WTC11 (cell line): ENCODE results near the gene MGAT4A. TPM values are rescaled to one million over a fixed set of nuclear protein-coding genes. Genes with fewer than 3 reads are reported as not detected.

ENCODE experiments used
- ATAC-seq: fragments of 200-7000 bp; cut with Tn5 transposase; 2 replicates; pipeline ENCODE4 v1.10.0; 2021; ENCODE audit warnings: mild to moderate bottlenecking, moderate library complexity
- CTCF ChIA-PET: fragments of 300-600 bp; sonication (Branson Sonifier 250); formaldehyde crosslinking; loops from one replicate; lab custom pipeline; 2021; ENCODE audit warnings: antibody characterized with exemption; lab: Charles Lee
- POLR2A ChIA-PET: fragments of 350-600 bp; sonication (Branson Sonifier 250); formaldehyde crosslinking; loops from one replicate; lab custom pipeline; 2021; ENCODE audit warnings: antibody characterized with exemption; lab: Charles Lee
- DNase-seq: peaks from one replicate; pipeline ENCODE4 v3.0.0; 2021; ENCODE audit warnings: low spot score
- H3K27ac Mint-ChIP-seq: 2 replicates; pipeline ENCODE4 v1.8.0; 2021; ENCODE audit warnings: mixed read lengths
- H3K27me3 Mint-ChIP-seq: 2 replicates; pipeline ENCODE4 v1.8.0; 2021; ENCODE audit warnings: low read depth, mild to moderate bottlenecking, moderate library complexity, mixed read lengths
- H3K36me3 Mint-ChIP-seq: 2 replicates; pipeline ENCODE4 v1.8.0; 2021; ENCODE audit warnings: mixed read lengths
- H3K4me1 Mint-ChIP-seq: 2 replicates; pipeline ENCODE4 v1.8.0; 2022; ENCODE audit warnings: mixed read lengths
- H3K4me3 Mint-ChIP-seq: 2 replicates; pipeline ENCODE4 v1.8.0; 2021; ENCODE audit warnings: mild to moderate bottlenecking, moderate library complexity, mixed read lengths
- H3K9me3 Mint-ChIP-seq: 2 replicates; pipeline ENCODE4 v1.8.0; 2021; ENCODE audit warnings: mixed read lengths
- ESRRA ChIP-seq: sonication (generic); formaldehyde crosslinking; IDR thresholded peaks from 2 replicates; pipeline ENCODE4 v1.8.1; 2022; ENCODE audit warnings: mild to moderate bottlenecking, missing genetic modification reagents, borderline replicate concordance
- FOXJ3 ChIP-seq: sonication (generic); formaldehyde crosslinking; IDR thresholded peaks from 2 replicates; pipeline ENCODE4 v1.9.0; 2021; ENCODE audit warnings: missing genetic modification reagents, mild to moderate bottlenecking, borderline replicate concordance
- GABPB1 ChIP-seq: sonication (generic); formaldehyde crosslinking; IDR thresholded peaks from 2 replicates; pipeline ENCODE4 v1.8.1; 2023; ENCODE audit warnings: mild to moderate bottlenecking, missing genetic modification reagents
- GTF2I ChIP-seq: fragments of 250-450 bp; sonication (Bioruptor Pico); conservative IDR thresholded peaks from 2 replicates; pipeline ENCODE4 v1.4.0; 2021; ENCODE audit warnings: mild to moderate bottlenecking
- KAT7 ChIP-seq: sonication (generic); formaldehyde crosslinking; IDR thresholded peaks from 2 replicates; pipeline ENCODE4 v1.8.1; 2023; ENCODE audit warnings: missing genetic modification reagents, mild to moderate bottlenecking, borderline replicate concordance
- MXD4 ChIP-seq: fragments of 250-450 bp; sonication (Bioruptor Pico); IDR thresholded peaks from 2 replicates; pipeline ENCODE4 v1.8.0; 2021; ENCODE audit warnings: mild to moderate bottlenecking, moderate library complexity, borderline replicate concordance
- NFE2L1 ChIP-seq: sonication (generic); formaldehyde crosslinking; IDR thresholded peaks from 2 replicates; pipeline ENCODE4 v1.8.1; 2023; ENCODE audit warnings: missing genetic modification reagents
- NR2C2 ChIP-seq: sonication (generic); formaldehyde crosslinking; IDR thresholded peaks from 2 replicates; pipeline ENCODE4 v1.8.0; 2022; ENCODE audit warnings: mild to moderate bottlenecking, missing genetic modification reagents
- RORB ChIP-seq: fragments of 250-450 bp; sonication (Bioruptor Pico); IDR thresholded peaks from 2 replicates; pipeline ENCODE4 v1.9.0; 2021; ENCODE audit warnings: mild to moderate bottlenecking
- TCF7 ChIP-seq: sonication (generic); formaldehyde crosslinking; IDR thresholded peaks from 2 replicates; pipeline ENCODE4 v1.8.0; 2022; ENCODE audit warnings: mild to moderate bottlenecking, low read depth, missing genetic modification reagents, moderate library complexity
- TEAD4 ChIP-seq: sonication (generic); formaldehyde crosslinking; IDR thresholded peaks from 2 replicates; pipeline ENCODE4 v1.8.0; 2022; ENCODE audit warnings: mild to moderate bottlenecking, missing genetic modification reagents
- ZNF138 ChIP-seq: sonication (generic); formaldehyde crosslinking; conservative IDR thresholded peaks from 2 replicates; pipeline ENCODE4 v1.8.1; 2022; ENCODE audit warnings: mild to moderate bottlenecking, moderate library complexity, missing genetic modification reagents
- ZNF396 ChIP-seq: fragments of 250-450 bp; sonication (Bioruptor Pico); IDR thresholded peaks from 2 replicates; pipeline ENCODE4 v1.8.0; 2021; ENCODE audit warnings: mild to moderate bottlenecking, moderate library complexity, borderline replicate concordance
- total RNA-seq: library from RNA; stranded (reverse); gene quantifications from 3 replicates; pipeline ENCODE4 v1.2.3, GENCODE V29; 2021
- TF ChIP-seq, protein P1 (sequence below): sonication (generic); formaldehyde crosslinking; conservative IDR thresholded peaks from 2 replicates; pipeline ENCODE4 v1.8.1; 2022; ENCODE audit warnings: mild to moderate bottlenecking, missing genetic modification reagents
- TF ChIP-seq, protein P2 (sequence below): sonication (generic); formaldehyde crosslinking; IDR thresholded peaks from 2 replicates; pipeline ENCODE4 v1.8.1; 2023; ENCODE audit warnings: mild to moderate bottlenecking, missing genetic modification reagents
- TF ChIP-seq, protein P3 (sequence below): fragments of 250-450 bp; sonication (Bioruptor Pico); conservative IDR thresholded peaks from 2 replicates; pipeline ENCODE4 v1.9.0; 2021; ENCODE audit warnings: mild to moderate bottlenecking
- TF ChIP-seq, protein P4 (sequence below): sonication (generic); formaldehyde crosslinking; IDR thresholded peaks from 2 replicates; pipeline ENCODE4 v1.8.1; 2022; ENCODE audit warnings: missing genetic modification reagents, borderline replicate concordance
- TF ChIP-seq, protein P5 (sequence below): sonication (generic); formaldehyde crosslinking; IDR thresholded peaks from 2 replicates; pipeline ENCODE4 v1.8.0; 2023; ENCODE audit warnings: missing genetic modification reagents

The MGAT4A gene
- total RNA-seq, 1 experiment from 2014 or later = 6.7 TPM

DNA sequence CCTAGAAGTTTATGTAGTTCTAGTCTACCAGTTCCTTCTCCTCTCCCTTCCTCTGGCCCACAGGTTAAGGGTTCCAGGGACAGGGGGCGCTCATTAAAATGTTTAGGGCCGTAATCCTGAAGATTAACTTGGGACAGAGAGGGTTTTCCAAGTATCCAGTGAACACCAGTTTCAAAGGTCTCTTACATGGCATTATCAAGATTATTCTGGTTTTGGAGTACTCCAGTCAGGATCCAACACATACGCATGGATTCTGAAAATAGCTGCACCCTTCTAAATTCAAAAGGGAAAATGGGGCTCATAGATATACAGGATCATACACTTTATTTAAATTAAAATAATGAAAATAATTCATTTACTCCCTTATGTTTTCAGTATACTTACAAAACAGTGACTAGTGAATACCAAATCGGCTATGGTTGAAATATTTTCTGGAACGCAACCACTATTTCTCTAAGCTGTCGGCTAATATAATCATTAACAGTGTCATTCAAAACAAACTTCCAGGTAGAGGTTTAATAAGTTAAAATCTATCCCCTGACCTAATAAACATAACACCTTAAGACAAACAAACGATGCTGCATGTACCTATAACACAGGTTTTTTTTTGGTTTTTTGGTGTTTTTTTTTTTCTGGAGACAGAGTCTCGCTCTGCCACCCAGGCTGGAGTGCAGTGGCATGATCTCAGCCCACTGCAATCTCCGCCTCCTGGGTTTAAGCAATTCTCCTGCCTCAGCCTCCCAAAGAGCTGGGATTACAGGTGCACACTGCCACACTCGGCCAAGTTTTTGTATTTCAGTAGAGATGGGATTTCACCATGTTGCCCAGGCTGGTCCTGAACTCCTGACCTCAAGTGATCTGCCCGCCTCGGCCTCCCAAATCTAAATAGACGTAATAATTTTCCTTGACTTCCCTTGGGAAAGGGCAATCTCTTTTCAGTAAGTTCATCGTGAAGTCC is 44.7 kb downstream of the MGAT4A start:
- Mint-ChIP-seq H3K36me3 (no peaks in the 10 kb centered on the region), H3K27me3 (no peaks in the 10 kb centered on the region), H3K9me3 (peaks cover 7% of the 10 kb centered on the region; the same call in 1 of the 2 replicates), H3K4me1 (peaks cover 7% of the 10 kb centered on the region; the same call in 1 of the 2 replicates), H3K4me3 (no peak overlapping the region), H3K27ac (no peak overlapping the region)
- ATAC-seq = no peak
- ChIA-PET POLR2A (interaction anchor here (0.5 kb wide), 1 partner anchor 21 kb away, joined by 4 read pairs; no protein-coding TSS in a partner anchor), CTCF (no interaction called here)
- TF ChIP-seq NFE2L1 (no peak), MXD4 (CRISPR knock-in tag) (no peak), NR2C2 (CRISPR knock-in tag) (no peak)
- TF ChIP-seq, protein P1, sequence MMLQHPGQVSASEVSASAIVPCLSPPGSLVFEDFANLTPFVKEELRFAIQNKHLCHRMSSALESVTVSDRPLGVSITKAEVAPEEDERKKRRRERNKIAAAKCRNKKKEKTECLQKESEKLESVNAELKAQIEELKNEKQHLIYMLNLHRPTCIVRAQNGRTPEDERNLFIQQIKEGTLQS (CRISPR knock-in tag) = no peak
- no peak for DNase-seq

DNA sequence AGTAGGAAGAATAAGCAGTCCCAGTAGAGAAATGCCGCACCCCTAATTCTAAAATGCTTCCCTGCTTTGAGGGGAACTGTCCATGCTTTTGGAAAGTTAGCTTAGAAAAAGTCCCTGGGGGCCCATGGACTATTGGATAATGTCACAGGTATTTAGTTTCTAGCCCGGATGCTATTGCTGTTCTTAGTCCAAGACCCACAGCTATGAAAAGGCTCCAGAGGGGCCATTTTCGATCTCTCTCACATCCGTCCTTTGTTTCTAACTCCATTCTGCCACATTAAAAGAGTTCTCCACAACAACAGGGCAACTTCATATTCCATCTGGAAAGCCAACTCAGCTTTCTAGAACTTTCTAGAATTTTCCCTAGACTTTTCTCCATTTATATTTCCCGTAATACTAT is 47.2 kb downstream of the MGAT4A start:
- DNase-seq (no peak), ATAC-seq (no peak)
- Mint-ChIP-seq H3K27ac (no peak overlapping the region), H3K4me1 (peaks cover 7% of the 10 kb centered on the region; the same call in 1 of the 2 replicates), H3K36me3 (no peaks in the 10 kb centered on the region), H3K27me3 (no peaks in the 10 kb centered on the region), H3K4me3 (no peak overlapping the region), H3K9me3 (peaks cover 16% of the 10 kb centered on the region)
- TF ChIP-seq ESRRA (CRISPR knock-in tag) = no peak
- TF ChIP-seq, protein P2, sequence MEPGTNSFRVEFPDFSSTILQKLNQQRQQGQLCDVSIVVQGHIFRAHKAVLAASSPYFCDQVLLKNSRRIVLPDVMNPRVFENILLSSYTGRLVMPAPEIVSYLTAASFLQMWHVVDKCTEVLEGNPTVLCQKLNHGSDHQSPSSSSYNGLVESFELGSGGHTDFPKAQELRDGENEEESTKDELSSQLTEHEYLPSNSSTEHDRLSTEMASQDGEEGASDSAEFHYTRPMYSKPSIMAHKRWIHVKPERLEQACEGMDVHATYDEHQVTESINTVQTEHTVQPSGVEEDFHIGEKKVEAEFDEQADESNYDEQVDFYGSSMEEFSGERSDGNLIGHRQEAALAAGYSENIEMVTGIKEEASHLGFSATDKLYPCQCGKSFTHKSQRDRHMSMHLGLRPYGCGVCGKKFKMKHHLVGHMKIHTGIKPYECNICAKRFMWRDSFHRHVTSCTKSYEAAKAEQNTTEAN (CRISPR knock-in tag) = no peak
- TF ChIP-seq, protein P3, sequence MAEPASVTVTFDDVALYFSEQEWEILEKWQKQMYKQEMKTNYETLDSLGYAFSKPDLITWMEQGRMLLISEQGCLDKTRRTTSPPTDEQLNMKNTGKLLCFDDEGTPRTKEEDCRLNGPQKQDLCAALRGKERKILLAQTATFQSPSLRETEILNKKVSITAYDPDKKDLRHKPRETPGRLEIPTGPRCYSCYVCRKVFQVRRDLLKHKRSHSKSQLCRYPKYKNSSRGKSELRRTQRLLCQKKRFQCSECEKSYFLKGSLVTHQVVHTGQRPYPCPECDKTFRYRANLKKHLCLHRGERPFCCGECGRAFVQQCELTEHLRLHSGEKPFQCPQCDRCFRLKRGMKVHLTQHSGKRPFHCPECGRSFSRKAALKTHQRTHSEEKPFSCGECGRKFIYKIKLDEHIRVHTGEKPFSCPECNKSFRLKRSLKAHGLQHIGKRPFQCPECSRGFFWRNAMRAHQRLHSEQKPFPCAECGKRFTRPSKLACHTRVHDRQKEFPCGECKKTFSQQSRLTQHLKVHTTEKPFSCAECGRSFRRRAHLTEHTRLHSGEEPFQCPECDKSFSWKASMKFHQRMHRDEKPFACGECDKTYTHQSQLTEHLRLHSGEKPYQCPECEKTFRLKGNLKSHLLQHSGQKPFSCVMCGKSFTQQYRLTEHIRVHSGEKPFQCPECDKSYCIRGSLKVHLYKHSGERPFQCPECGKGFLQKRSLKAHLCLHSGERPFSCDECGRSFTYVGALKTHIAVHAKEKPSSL (CRISPR knock-in tag) = no peak
- TF ChIP-seq KAT7 (CRISPR knock-in tag) = no peak
- TF ChIP-seq, protein P4, sequence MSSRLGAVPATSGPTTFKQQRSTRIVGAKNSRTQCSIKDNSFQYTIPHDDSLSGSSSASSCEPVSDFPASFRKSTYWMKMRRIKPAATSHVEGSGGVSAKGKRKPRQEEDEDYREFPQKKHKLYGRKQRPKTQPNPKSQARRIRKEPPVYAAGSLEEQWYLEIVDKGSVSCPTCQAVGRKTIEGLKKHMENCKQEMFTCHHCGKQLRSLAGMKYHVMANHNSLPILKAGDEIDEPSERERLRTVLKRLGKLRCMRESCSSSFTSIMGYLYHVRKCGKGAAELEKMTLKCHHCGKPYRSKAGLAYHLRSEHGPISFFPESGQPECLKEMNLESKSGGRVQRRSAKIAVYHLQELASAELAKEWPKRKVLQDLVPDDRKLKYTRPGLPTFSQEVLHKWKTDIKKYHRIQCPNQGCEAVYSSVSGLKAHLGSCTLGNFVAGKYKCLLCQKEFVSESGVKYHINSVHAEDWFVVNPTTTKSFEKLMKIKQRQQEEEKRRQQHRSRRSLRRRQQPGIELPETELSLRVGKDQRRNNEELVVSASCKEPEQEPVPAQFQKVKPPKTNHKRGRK (CRISPR knock-in tag) = no peak
- TF ChIP-seq GTF2I = no peak
- no peak for TF ChIP-seq ZNF138 (CRISPR knock-in tag)
- ChIA-PET CTCF (interaction anchor here (1.0 kb wide), 1 partner anchor 34 kb away, joined by 4 read pairs; no protein-coding TSS in a partner anchor), POLR2A (interaction anchor here (0.6 kb wide), 1 partner anchor 799 kb away, joined by 5 read pairs; no protein-coding TSS in a partner anchor)

DNA sequence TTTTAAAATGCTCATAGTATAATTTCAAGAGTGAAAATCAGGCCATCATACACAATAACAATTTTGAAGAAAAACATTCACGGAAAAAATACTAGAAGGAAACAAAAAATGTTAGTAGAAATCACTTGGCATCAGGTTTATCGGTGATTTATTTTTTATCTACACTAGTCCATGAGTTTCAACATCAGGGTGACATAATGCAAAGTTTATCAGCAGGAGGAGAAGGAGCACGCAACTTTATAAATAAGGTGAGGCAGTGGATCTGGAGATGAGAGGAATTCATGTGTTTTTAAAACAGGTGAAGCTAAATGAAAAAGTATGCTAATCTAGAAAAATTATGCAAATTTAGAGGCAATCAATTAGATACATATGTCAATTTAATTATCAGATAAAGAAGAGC is 54.2 kb downstream of the MGAT4A start:
- ATAC-seq = no peak
- no peak overlapping the region for H3K27ac Mint-ChIP-seq

More for the DNA sequence above, 54.2 kb downstream of the MGAT4A start:
- Mint-ChIP-seq H3K27me3 (no peaks in the 10 kb centered on the region), H3K36me3 (peaks cover 13% of the 10 kb centered on the region), H3K4me3 (no peak overlapping the region), H3K4me1 (no peaks in the 10 kb centered on the region), H3K9me3 (peaks cover 39% of the 10 kb centered on the region)
- DNase-seq = no peak
- ChIA-PET POLR2A (no interaction called here), CTCF (no interaction called here)
- TF ChIP-seq FOXJ3 (CRISPR knock-in tag) = no peak
- TF ChIP-seq RORB (CRISPR knock-in tag) = no peak
- no peak for TF ChIP-seq TEAD4 (CRISPR knock-in tag)
- no peak for TF ChIP-seq ZNF396
- no peak for TF ChIP-seq GABPB1
- TF ChIP-seq TCF7 = no peak
- TF ChIP-seq, protein P5, sequence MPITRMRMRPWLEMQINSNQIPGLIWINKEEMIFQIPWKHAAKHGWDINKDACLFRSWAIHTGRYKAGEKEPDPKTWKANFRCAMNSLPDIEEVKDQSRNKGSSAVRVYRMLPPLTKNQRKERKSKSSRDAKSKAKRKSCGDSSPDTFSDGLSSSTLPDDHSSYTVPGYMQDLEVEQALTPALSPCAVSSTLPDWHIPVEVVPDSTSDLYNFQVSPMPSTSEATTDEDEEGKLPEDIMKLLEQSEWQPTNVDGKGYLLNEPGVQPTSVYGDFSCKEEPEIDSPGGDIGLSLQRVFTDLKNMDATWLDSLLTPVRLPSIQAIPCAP (CRISPR knock-in tag) = no peak
